Islet precursor cell (in vitro differentiated cells): ENCODE measurements around the gene HOMER3.
A peak's percentile ranks its signal among the peaks of the same experiment; 100 is the strongest.
"Not testable (repeated sequence)": the region's sequence is repeated elsewhere in the genome, so short reads cannot be mapped to it uniquely, and the experiment has no call there.

Experiments
- DNase-seq: peaks from one replicate; pipeline ENCODE4 v3.0.0-alpha.2; 2018

Gene HOMER3

GRCh38 chr19:18952364-18953003 lies 11.5 kb upstream of the HOMER3 start:
- not testable (repeated sequence) for DNase-seq

GRCh38 chr19:18951721-18952281 lies 10.8 kb upstream of the HOMER3 start:
- DNase-seq, result peak; percentile 87

- no peak for DNase-seq
These were observed 8.8 kb upstream of the HOMER3 start for GRCh38 chr19:18949858-18950257.

GRCh38 chr19:18948976-18949356 lies 7.9 kb upstream of the HOMER3 start:
- no peak for DNase-seq

- no peak for DNase-seq
These were observed 7.3 kb upstream of the HOMER3 start for GRCh38 chr19:18948075-18948975.

GRCh38 chr19:18946918-18947317 lies 5.9 kb upstream of the HOMER3 start:
- DNase-seq, result no peak

GRCh38 chr19:18946335-18946734 lies 5.3 kb upstream of the HOMER3 start:
- DNase-seq, result no peak

- DNase-seq, result no peak
These were observed 4.3 kb upstream of the HOMER3 start for GRCh38 chr19:18945297-18945696.

- DNase-seq, result no peak
These were observed 2.4 kb upstream of the HOMER3 start for GRCh38 chr19:18943465-18943864.

- DNase-seq, result no peak
These were observed 1.7 kb upstream of the HOMER3 start for GRCh38 chr19:18942692-18943091.

- DNase-seq, result no peak
These were observed 774 bp upstream of the HOMER3 start for GRCh38 chr19:18941628-18942354.

GRCh38 chr19:18939922-18940768 lies 872 bp downstream of the HOMER3 start:
- peak; percentile 69 for DNase-seq

GRCh38 chr19:18939163-18939562 lies 1.9 kb downstream of the HOMER3 start:
- no peak for DNase-seq

GRCh38 chr19:18933297-18933696 lies 7.7 kb downstream of the HOMER3 start:
- DNase-seq, result no peak

- DNase-seq, result peak; percentile 94
These were observed 8.7 kb downstream of the HOMER3 start for GRCh38 chr19:18932216-18932841.

- DNase-seq, result no peak
These were observed 9.5 kb downstream of the HOMER3 start for GRCh38 chr19:18931316-18932162.

GRCh38 chr19:18929311-18929710 lies 11.7 kb downstream of the HOMER3 start:
- DNase-seq, result no peak

GRCh38 chr19:18928018-18928805 lies 12.8 kb downstream of the HOMER3 start:
- no peak for DNase-seq

- no peak for DNase-seq
These were observed 16.3 kb downstream of the HOMER3 start for GRCh38 chr19:18924684-18925213.
